NCI-H69 (cell line): Measurements from ENCODE around the gene RGMA.
"Not testable (repeated sequence)": the region's sequence is repeated elsewhere in the genome, so short reads cannot be mapped to it uniquely, and the experiment has no call there.

Experiments used
- DNase-seq: peaks from one replicate; lab custom pipeline; 2025; lab: John Stamatoyannopoulos, UW

RGMA gene

DNA sequence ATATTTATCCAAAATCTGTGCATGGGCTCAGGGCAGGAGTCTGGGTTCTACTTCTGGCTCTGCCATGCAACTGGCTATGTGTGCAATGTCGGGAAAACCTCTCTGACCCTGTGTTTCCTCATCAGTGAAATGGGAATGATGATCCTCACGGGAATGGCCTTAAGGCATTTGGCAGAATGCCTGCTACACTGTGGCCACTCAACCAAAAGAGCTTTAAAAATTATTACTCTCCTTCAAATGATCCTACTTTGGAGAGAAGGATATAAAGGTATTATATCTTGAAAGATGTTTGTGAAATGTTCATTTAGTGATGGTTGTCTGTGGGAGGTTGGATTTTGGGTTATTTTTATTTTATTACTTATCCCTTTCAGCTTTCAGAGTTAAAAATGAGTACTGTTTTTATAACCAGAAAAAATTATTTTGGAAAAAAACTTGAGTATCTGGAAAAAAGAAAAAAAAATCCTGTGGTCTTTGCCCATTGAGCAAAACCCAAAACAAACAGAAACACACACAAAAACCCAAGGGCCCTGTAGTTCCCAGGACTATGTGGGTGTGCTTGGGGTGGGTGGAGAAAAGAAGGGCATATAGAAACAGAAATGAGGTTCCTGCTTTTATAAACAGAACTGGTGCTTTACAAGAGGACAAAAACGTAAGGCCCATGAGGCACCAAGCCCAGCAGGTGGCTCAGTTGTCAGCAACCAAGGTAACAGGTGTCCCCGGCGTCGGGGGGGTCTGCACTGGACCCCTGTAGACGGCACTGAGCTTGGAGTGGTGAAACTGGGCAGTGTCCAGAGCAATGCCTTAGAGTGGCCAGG lies 22.0 kb downstream of the RGMA start:
- peak; percentile 35 for DNase-seq

DNA sequence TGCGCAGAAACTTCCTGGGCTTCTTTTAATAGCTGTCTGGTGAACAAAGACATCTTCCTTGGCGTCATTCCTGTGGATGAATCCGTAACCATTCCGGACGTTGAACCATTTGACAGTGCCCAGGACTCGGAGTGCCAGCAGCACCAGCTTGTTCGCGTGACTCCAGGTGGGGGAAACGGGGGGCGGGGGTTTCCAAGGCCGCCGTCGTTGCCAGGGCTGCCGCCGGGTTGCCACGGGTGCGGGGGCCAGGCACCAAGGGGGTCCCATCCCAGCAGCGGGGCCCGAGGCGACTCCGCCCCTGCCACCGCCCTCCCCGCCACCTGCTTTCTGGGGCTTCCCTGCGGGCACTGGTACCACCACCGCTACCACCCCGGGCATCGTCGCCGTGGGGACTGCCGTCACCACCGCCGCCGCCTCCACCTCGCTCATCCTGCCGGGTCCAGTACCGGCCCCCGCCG lies 22.8 kb downstream of the RGMA start:
- no peak for DNase-seq

DNA sequence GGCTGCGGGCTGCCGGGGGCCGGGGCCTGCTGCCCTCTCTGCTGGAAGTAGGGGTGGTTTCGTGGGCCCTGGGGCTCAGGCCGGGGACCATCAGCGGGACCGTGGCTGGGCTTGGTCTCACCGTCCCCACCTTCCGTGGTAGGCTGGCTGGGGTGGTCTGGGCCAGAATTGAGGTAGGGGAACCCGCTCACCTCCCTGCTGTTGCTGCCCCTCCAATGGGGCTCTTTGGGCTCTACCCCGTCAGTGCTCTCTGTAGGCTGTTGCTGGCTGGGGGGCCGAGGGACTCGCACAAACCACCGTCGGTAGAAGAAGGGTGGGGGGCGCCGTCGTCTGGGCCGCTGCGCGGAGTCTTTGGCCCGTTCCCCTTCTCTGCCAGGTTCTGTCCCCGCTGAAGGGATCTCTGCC lies 23.4 kb downstream of the RGMA start:
- no peak for DNase-seq

DNA sequence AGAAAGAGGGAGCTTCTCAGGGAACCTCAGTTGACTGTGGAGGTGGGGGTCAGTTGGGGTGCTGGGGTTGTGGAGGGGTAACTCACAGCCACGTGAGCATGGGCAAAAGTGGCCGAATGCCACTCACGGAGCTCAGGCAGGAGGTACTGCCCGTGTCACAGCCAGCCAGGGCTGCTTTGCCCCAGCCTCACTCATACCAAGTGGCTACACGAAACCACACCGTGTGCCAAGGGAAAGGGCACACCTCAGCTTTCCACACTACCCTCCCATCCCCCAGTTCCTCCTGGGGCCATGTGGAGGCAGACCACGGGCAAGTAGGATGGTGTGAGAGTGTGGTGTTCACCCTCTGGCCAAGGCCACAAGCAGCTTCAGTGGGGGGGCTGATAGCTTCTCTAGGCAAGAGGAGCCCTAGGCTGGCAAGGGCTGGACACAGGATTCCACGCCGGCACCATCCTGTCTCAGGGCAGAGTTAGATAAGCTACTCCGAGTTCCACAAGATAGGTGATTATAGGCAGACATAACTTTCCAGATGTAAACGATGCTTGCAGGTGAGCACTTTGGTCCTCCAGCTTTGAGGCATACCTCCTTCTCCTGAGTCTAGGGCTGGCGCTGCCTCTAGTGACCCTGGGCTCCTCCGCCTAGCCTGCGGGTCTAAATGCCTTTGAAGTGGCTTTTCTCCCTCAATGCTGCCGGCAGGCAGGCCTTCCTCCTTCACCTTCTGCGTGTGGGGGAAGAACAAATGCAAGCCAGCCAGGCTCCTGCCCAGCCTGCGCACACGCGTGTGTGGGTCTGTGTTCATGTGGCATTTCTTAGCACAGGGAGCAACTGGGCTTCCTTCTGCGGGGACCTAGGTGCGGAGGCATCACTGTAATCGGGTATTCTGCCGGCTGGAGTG lies 25.0 kb downstream of the RGMA start:
- no peak for DNase-seq

DNA sequence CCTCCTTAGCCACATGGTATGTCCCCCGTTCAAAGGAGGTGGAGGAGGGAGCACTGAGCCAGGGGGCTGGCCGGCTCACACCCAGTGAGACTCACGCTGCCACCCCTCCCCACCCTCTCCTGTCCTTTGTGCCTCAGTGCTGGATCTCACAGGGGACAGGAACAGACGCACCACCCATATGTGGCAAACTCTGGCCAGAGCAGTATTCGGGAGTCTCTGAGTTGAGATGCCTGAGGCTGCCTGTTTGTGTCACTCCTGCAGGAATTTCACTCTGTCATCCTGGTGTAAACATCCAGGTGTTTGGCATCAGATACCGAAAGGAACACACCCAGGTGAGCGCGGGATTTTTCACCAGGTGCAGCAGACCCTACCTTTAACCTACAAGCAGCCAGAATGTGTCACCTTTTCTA lies 25.7 kb downstream of the RGMA start:
- DNase-seq, result peak; percentile 7

DNA sequence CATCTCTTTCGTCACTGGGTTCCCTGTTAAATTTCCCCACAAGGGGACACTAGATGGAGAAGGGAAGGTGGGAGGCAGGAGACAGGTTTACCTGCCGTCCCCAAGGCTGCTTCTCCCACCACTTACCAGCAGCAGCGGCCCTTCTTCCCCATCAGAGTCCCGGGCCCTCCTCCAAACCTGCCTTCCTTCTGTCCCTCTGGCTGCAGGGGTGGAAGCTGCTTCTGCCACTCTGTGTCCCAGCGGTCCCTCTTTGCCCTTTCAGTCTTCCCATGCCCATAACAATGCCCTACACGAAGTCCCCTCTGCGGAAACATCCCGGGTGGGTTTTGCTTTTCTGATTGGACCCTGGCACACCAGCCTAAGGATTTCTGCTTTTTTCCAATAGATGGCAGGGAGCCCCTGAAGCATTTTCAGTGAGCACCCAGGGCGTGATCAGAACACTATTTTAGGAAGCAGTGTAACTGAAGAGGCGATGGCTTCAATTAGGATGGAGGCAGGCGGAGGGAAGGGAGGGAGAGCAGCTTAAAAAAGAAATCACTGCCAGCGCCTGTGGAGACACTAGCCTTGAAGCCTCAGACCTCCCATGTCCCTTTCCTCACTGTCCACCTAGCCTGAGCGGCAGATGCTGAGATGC lies 26.3 kb downstream of the RGMA start:
- DNase-seq, result not testable (repeated sequence)

DNA sequence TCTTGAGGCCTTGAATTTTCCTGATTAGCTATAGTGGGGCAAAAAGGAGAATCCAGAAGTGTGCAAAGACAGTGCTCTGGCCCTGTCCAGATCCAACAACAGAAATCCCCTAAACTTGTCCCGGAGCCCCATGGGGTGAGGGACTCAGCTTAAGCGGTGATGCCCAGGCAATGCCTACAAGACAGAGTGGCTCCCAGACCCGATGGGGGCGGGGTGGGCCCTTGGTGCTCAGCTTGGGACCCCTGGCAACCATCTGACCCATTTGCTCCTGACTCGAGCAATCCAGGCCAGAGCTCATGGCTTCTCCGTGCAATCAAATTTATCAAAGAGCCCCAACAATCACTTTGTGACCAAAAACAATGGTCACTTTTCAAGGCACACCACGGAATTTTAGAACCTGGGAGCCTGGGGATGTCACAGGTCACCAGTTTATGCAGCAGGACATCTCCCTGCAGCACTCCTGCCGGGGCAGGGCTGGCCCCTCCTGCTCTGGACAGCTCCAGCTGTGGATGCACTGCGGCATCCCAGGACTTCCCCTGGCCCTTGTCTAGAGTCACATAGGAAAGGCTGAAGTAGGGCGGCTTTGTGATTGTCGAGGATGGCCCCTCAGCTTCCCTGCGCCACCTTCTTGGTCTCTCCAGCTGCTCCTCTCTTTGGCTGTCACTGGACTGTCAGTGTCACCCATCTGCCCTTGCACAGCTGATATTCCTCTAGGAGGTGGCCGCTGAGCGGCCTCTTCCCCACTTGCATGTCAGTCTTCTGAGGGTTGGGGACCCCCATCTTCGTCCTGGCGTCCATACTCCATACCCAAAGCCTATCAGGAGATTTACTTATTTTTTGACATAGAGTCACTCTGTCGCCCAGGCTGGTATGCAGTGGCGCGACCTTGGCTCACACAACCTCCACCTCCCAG lies 28.4 kb downstream of the RGMA start:
- DNase-seq, result no peak

DNA sequence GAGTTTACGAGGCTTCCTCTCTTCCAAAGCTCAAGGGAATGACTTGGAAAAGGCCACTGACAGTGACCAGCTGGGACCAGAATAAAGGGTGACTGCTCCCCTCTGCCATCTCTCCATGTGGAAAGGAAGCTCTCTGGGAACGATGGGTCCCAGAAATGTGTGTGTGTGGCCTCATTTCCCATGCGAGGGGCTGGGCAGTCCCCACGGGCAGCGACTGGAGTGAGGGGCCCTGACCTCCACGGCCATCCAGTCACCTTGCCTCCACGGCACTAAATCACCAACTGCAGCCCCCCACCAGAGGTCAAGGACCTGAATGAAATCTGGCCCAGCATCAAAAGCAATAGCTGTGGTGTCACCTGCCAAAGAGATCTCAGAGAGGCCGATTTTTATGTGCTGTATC lies 29.6 kb downstream of the RGMA start:
- no peak for DNase-seq

DNA sequence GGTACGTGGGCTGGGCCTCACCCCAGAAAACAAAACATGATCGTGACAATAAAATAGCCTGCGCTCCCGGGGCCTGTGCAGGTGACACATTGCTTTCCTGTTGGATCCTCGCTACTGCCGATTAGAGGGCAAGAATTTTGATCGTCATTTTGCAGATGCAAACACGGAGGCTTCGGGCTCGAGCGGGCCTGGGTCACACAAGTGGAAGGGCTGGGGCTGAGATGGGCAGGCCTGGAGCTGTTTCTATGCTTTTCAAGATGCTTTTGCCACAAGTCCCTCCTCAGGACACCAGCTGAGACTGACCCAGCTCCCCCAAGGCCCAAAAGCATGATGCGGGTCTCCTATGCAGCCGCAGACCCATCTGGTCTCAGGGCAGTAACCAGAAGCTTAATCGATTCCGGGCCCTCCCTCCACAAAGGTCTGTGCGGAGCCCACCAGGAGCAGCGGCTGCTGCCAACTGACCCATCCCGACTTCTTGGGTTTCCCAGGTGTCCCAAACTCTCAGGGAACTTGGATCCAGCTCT lies 30.0 kb downstream of the RGMA start:
- no peak for DNase-seq

DNA sequence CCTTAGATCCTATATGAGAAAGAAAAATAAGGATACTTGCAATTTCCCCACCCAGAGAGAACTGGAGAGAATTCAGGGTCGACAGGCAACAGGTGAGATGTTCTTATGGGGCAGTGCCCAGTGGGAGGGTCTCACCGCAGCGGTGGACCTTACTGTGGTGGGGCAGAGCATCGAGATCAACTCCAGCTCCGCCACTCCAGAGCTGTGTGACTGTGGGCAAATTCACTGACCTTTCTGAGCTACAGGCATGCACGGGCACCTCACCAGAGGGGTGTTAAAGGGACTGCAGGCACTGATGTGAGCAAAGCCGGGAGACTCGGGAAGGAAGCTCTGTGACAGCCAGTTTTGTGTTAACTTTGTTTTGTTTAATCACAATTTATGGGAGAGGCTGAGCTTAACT lies 30.9 kb downstream of the RGMA start:
- DNase-seq, result no peak

DNA sequence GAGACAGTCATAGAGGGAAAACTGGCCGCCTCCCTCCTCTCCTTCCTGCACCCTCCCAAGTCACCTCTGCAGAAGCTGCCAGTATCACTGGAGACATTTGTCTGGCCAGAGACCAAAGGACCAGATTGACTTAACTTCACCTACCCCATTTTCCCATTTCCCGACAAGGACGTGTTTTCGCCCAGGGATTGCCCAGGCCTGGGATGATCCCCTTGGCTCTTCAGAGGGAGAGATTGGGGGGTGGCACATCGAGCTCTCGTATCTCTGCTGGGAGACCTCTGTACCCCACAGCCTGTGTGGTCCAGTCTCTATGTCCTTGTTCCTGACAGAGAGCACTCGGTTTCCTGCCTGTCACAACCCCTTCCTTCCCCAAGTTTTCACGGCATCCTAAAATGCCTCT lies 31.4 kb downstream of the RGMA start:
- DNase-seq, result no peak

DNA sequence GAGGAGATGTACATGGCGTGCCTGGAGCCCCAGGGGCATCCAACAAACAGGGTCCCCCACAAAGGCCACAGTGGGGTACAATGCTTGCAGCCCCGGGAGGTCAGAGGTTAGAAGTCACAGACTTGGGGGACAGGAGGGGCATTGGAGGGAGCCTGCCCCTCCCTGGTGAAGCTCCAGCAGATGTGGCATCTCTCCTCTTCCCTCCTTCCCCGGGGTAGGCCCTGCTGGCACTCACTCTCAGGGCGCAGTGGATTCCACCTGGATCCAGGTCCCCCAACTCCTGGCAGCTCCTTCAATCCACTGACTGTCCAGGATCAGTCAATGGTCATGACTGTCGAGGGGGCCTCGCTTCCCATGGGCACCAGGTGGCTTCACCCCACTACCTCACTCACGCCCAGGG lies 32.2 kb downstream of the RGMA start:
- DNase-seq, result no peak

DNA sequence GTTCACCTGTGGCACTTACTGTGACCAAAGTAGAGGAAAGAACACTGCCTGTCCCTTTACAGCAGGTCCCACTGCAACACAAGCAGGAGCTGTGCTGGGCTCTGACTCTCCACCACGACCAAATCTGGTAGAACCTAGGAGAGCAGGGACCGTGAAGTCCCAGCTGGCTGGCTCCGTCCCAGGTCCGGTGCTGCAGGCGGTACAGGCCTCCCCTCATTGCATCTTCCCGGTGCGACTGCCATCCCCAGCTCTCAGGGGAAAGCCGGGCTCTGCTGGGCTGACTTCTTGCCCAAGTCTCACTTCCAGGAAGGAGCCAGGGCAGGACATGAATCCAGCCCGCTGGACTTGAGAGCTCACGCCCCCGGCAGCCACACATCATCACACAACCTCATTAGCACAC lies 33.8 kb downstream of the RGMA start:
- no peak for DNase-seq

DNA sequence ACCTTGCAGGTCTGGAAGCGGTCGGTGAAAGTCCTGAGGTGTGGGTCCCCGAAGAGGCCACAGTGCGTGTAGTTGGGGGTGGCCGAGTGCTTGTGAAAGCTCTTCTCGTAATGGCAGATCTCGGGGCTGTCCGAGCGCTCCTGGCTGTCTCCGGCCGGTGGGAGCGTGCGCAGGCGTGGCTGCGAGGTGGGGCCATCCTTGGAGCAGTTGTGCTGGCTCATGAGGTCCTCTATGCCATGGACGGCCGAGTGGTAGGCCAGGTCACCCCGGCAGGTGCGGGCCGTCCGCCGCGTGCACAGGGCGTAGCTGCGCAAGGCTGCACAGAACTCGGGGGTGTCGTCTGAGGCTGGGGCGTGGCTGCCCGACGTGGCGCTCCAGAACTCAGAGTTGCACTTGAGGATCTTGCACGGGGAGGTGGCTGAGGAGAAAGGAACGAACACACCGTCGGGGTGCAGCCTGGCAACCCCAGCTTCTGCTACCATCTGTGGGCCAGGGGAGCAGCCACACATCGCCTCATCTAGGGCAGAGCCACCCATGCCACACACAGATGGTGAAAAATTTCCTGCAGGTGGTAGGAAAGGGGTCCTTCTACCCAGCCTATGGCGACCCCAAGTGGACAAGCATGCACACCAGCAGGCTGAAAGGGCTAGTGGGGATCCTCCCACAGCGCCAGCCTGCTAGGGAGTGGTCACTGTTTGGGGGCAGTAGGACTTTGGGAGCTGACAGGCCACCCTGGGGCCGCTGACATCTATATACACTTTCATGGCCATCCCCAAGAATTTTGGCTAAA lies 36.7 kb downstream of the RGMA start:
- DNase-seq, result peak; percentile 39

DNA sequence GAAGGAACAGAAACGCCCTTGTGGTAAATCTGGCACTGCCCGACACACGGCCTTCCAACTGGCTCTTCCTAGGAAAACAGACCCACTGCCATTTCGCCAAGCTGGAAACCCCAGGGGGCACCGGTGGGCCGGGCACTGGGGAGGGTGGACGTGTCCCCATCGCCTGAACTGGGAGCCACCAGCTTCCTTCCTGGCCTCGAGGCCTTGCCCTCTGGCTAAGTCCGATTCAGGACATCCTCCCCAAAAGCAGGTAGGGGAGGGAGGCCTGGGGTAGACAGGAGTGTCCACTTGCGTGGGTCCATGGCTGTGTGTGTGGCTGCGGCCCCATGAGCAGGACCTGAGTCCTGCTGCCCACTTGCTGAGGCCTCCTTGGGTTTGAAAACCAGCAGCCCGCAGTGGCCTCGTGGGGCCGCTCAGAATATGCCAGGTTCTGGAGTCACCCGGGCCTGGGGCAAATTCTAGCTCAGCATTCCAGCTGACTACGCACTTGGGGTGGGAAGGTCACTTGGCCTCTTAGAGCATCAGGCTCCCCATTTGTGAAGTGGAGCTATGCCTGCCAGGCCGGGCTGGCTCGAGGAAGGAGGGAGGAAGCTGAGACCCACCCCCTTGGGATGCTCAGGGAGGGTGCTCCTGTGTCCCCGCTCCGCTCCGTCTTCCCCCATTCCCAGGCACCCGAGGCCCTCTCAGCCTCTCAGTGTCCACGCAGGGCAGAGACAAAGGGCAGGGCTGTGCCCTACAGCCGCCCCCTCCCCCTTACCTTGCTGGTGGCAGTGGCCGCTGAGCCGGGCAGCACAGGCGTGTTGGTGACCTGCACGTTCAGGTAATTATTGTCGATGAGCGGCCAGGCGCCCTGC lies 37.5 kb downstream of the RGMA start:
- no peak for DNase-seq

DNA sequence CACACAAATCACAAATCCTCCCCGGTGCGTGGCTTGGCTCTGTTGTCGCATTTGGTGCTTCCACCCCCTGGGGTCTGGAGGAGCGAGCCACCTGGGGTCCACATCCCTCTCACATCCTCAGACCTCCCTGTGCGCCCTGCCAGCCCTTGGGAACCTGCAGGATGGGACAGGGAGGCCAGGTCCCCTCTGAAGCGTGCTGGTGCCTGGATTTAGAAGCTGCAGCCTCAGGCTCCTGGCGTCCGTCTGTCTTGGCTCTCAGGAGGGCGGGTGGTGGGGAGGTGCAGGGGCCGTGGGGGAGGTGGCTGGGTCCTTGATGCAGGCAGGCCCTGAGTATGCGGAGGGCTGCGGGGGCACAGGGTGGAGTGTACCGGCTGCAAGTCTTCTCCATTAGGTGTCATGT lies 38.4 kb downstream of the RGMA start:
- no peak for DNase-seq

DNA sequence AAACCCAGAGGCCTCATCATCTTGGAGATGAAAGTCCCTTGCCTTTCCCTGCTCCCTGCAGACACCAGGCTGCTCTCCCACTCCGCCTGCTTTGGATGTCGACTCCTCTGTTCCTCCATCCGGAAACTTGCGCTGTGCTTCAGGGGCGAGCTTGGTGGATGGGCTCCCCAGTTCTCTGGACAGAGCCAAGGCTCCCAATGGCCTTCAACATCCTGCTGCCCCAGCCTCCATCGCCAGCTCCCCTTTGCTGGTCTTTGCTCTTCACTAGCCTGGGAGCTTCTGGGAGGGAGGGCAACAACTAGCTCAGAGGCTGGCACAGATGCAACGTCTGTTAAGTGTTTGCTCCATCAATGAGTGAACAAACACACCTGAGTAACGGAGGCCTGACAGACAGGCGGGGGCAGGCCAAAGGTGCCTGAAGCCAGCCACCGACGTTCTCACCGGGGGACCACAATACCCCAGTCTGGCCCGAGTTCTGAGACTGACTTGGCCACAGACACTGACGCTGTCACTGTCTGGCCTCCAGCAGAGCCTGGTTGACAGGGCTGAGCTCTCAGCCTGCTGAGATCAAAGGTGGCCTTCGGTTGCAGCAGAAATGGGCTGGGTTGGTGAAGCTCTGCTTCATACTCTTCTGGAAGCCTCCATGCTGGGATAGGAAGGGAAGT lies 39.0 kb downstream of the RGMA start:
- peak; percentile 85 for DNase-seq

DNA sequence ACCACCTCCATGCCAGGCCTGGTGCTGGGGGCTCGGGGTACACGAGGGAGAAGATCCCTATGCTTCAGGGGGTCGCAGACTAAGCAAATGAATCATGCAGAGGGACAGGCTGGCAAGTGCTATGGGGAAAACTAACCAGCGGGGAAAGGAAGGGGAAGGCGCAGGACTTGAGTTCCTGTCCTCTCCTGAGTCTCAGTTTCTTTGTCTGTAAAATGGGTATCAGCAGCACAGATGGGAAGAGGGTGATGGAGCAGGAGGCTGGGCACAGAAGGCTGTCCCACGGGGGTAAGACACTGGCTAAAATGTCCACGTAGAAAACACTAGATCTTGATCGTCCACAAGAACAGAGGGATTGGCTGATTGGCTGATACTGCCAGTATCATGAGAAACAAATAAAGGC lies 39.8 kb downstream of the RGMA start:
- no peak for DNase-seq

DNA sequence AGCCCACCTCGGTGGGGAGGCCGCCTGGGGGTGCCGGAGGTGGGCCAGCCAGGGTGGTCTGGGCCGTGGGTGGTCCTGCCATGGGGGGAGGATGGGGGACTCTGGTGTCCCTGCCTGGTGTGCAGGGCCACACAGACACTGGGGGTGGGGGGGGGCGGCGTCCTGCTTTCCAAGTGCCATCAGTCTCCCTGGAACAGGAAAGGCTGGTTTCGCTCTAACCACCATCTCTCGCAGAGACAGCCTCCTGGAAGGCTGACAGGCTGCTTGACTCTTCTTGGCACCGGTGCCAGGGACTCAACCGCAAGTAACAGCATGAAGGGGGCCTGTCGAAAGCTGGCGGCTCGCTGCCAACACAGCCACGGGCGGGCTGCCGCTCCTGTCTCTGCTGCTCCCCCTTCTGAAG lies 40.3 kb downstream of the RGMA start:
- DNase-seq, result no peak
